ENCODE results near the gene IL20.

Gene IL20

DNA sequence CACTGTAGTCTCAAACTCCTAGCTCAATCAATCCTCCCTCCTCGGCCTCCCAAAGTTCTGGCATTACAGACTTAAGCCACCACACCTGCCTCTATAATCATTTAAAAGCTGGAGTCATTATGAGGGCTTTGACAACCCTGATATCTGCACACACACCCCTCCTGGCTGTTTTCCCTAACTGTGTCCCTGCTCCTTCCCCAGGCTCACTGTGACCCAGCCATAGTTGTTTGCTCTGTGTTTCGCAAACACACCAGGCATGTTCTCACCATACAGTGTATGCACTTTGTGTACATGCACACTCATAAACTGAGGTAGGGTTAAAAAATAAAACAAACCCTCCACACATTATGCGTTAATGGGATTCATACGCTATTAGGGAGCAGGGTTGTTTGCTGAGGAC, 21.8 kb upstream of the IL20 start (continued):
- TF ChIP-seq, protein P1, sequence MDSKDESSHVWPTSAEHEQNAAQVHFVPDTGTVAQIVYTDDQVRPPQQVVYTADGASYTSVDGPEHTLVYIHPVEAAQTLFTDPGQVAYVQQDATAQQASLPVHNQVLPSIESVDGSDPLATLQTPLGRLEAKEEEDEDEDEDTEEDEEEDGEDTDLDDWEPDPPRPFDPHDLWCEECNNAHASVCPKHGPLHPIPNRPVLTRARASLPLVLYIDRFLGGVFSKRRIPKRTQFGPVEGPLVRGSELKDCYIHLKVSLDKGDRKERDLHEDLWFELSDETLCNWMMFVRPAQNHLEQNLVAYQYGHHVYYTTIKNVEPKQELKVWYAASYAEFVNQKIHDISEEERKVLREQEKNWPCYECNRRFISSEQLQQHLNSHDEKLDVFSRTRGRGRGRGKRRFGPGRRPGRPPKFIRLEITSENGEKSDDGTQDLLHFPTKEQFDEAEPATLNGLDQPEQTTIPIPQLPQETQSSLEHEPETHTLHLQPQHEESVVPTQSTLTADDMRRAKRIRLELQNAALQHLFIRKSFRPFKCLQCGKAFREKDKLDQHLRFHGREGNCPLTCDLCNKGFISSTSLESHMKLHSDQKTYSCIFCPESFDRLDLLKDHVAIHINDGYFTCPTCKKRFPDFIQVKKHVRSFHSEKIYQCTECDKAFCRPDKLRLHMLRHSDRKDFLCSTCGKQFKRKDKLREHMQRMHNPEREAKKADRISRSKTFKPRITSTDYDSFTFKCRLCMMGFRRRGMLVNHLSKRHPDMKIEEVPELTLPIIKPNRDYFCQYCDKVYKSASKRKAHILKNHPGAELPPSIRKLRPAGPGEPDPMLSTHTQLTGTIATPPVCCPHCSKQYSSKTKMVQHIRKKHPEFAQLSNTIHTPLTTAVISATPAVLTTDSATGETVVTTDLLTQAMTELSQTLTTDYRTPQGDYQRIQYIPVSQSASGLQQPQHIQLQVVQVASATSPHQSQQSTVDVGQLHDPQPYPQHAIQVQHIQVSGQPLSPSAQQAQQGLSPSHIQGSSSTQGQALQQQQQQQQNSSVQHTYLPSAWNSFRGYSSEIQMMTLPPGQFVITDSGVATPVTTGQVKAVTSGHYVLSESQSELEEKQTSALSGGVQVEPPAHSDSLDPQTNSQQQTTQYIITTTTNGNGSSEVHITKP (tag by site-specific recombination; IDR thresholded peaks at IDR 0.05), result no peak
- no peak for TF ChIP-seq ZNF133 (tag by site-specific recombination; IDR thresholded peaks at IDR 0.05)
- TF ChIP-seq ZEB2 (tag by site-specific recombination; IDR thresholded peaks at IDR 0.05), result no peak
- TF ChIP-seq, protein P2, sequence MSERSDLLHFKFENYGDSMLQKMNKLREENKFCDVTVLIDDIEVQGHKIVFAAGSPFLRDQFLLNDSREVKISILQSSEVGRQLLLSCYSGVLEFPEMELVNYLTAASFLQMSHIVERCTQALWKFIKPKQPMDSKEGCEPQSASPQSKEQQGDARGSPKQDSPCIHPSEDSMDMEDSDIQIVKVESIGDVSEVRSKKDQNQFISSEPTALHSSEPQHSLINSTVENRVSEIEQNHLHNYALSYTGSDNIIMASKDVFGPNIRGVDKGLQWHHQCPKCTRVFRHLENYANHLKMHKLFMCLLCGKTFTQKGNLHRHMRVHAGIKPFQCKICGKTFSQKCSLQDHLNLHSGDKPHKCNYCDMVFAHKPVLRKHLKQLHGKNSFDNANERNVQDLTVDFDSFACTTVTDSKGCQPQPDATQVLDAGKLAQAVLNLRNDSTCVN (tag by site-specific recombination; optimal IDR thresholded peaks at IDR 0.05), result no peak
- TF ChIP-seq ZBTB1 (tag by site-specific recombination; IDR thresholded peaks at IDR 0.05), result no peak
- TF ChIP-seq, protein P3, sequence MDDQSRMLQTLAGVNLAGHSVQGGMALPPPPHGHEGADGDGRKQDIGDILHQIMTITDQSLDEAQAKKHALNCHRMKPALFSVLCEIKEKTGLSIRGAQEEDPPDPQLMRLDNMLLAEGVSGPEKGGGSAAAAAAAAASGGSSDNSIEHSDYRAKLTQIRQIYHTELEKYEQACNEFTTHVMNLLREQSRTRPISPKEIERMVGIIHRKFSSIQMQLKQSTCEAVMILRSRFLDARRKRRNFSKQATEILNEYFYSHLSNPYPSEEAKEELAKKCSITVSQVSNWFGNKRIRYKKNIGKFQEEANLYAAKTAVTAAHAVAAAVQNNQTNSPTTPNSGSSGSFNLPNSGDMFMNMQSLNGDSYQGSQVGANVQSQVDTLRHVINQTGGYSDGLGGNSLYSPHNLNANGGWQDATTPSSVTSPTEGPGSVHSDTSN (CRISPR knock-in tag; IDR thresholded peaks at IDR 0.05), result no peak
- no peak for TF ChIP-seq ZNF571 (tag by site-specific recombination; IDR thresholded peaks at IDR 0.05)
- TF ChIP-seq ZNF138 (tag by site-specific recombination; IDR thresholded peaks at IDR 0.05; ENCODE audit: borderline replicate concordance), result no peak
- no peak for TF ChIP-seq ZNF830 (tag by site-specific recombination; IDR thresholded peaks at IDR 0.05; ENCODE audit: low read depth)
- no peak for TF ChIP-seq OVOL3 (tag by site-specific recombination; IDR thresholded peaks at IDR 0.05)
- TF ChIP-seq ZBTB8A (tag by site-specific recombination; IDR thresholded peaks at IDR 0.05), result no peak
- no peak for TF ChIP-seq ZNF354C (tag by site-specific recombination; IDR thresholded peaks at IDR 0.05; ENCODE audit: borderline replicate concordance, low read depth)

DNA sequence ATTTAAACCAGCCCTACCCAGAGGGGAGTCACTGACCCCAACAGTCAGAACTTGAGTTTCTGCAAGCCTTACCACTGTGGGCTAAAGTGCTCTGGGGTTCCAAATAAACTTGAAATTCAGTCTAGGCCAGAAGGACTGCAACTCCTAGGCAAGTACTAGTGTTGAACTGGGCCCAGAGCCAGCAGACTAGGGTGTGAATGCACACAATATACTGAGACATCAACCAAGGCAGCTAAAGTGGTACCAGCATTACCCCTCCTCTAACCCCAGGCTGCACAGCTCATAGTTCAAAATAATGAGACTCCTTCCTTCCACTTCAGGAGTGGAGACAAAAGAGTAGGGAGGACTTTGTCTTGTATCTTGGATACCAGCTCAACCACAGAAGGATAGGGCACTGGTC, 18.9 kb upstream of the IL20 start:
- no peaks in the 10 kb centered on the region for H3K9me3 ChIP-seq (ENCODE audit: control insufficient read depth, insufficient read depth, low read depth, low read length)
- H3K4me3 ChIP-seq (ENCODE audit: low read depth, low read length), result no peak overlapping the region
- no peaks in the 10 kb centered on the region for H3K36me3 ChIP-seq (ENCODE audit: control insufficient read depth in 2 of 2, insufficient read depth in 1 of 2, low read length in 2 of 2)
- H3K27ac ChIP-seq (ENCODE audit: extremely low read depth, low read depth, low read length), result no peak overlapping the region
- ChIA-PET POLR2A (no interaction called here), CTCF (interaction anchor here (0.6 to 3.1 kb wide), 4 partner anchors 10 to 237 kb away, joined by 3 to 11 read pairs (median 4); no protein-coding TSS in a partner anchor)
- H3K4me1 ChIP-seq (ENCODE audit: control insufficient read depth, insufficient read depth, low read length), result no peaks in the 10 kb centered on the region
- no peak for TF ChIP-seq ZNF48 (tag by site-specific recombination; IDR thresholded peaks at IDR 0.05)
- no peak for TF ChIP-seq SP3 (tag by site-specific recombination; IDR thresholded peaks at IDR 0.05)
- TF ChIP-seq ZNF426 (tag by site-specific recombination; IDR thresholded peaks at IDR 0.05), result no peak
- no peak for TF ChIP-seq ZNF626 (tag by site-specific recombination; IDR thresholded peaks at IDR 0.05)
- no peak for TF ChIP-seq ZFP69B (tag by site-specific recombination; IDR thresholded peaks at IDR 0.05)
- TF ChIP-seq ZNF366 (tag by site-specific recombination; conservative IDR thresholded peaks at IDR 0.05), result no peak
- TF ChIP-seq, protein P1 (tag by site-specific recombination; IDR thresholded peaks at IDR 0.05), result no peak
- TF ChIP-seq ZNF16 (tag by site-specific recombination; IDR thresholded peaks at IDR 0.05; ENCODE audit: low read depth), result no peak
- no peak for TF ChIP-seq ZBTB17 (tag by site-specific recombination; IDR thresholded peaks at IDR 0.05)
- no peak for TF ChIP-seq SETDB1 (IDR thresholded peaks at IDR 0.05; ENCODE audit: insufficient read length, low read length)
- no peak for TF ChIP-seq ZNF23 (tag by site-specific recombination; IDR thresholded peaks at IDR 0.05; ENCODE audit: borderline replicate concordance)
- no peak for TF ChIP-seq MEIS1 (CRISPR knock-in tag; IDR thresholded peaks at IDR 0.05; ENCODE audit: borderline replicate concordance)
- TF ChIP-seq ZFP37 (tag by site-specific recombination; IDR thresholded peaks at IDR 0.05), result no peak

Data from HEK293 (cell line).